Stimulated activated CD4-positive, alpha-beta T cell treated with anti-CD3 and anti-CD28 coated beads, Interleukin-2, amount 100 ng/mL, for 48 hours (primary cell): Measurements from ENCODE around the gene TMEM163.
"Not testable (repeated sequence)": the region's sequence is repeated elsewhere in the genome, so short reads cannot be mapped to it uniquely, and the experiment has no call there.

Experiments used
- DNase-seq, 2 donors: peaks; one replicate each; pipeline ENCODE4 v3.0.0-alpha.2; 2020

Gene TMEM163

DNA sequence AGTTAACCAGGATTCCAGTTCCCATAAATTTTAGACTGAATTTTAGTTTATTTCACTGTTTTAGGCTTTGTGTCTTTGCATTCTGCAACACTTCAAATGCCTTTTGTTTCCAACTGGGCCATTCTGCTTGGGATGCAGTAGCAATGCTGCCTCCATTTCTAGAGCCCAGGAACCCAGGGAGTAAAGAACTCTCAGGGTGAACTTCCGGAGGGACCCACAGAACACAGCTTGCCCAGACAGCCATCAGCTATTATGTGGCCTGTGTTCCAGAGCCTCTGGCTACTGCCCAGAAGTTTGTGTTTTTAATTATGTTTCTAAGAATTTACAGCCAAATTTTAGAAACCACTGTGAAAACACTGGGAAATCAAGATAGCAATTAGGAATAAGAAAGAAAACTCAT is 145.1 kb downstream of the TMEM163 start:
- no peak for DNase-seq

DNA sequence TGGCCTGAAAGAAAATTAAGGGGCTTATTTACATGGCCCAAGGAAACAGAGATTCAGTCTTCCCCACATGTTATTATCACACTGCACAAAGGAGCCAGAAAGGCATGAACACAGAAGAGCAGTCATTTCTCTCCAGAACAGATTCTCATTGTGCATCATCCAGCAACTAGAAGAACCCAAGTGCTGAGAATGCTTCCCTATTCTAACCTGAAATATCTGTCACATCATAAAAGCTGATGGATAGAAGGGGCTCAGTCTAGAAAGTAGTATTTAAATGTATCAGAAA is 145.8 kb downstream of the TMEM163 start:
- no peak for DNase-seq

DNA sequence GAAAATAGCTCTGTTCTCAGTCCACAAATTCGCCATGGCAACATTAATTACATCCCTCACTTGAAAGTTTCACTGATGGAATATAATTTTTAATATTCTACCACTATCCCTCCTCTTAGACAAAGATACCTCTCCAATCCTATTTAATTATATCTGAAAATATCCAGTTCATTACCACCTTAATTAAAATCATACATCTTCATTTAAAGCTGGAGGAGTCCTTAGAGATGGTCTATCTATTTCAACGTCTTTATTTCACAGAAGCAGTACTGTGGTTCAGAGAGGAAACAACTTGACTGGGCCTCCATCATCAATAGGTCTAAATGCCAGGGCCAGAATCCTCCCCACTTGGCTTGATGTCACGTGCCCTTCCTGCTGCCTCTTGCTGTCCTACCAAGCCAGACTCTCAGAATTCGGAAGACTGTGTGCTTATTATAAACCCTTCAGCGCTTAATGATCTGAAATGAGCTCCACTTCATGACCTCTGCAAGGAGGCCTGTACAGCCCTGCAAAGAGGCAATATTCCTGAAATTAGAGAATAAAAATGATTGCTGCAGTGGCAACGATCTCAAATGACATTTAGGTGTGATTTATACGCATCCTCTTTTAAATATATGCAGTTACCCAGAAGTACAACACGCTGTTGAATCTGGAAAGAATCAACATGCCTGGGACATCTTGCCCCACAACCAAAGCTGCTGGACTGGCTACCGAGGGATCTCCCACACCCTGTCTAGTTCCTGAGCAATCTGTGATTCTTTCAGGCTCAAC is 146.3 kb downstream of the TMEM163 start:
- DNase-seq, result no peak

DNA sequence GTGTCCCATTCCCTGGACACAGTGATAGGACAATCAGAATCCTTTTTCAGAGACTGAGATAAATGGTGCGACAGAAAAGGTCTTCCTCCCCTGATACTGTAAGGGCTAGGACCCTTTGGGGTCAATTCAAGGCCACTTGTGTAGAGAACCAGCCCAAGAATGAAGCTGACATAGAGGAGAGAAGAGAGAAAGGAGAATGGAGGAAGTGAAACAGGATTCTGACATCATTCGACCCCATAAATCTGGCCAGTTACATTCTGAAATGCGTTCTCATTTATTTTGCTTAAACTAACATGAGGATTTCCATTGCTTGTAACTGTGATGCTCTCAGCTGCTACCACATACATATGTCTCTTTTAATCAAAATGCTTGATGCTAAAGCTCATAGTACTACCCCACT is 148.1 kb downstream of the TMEM163 start:
- no peak for DNase-seq

DNA sequence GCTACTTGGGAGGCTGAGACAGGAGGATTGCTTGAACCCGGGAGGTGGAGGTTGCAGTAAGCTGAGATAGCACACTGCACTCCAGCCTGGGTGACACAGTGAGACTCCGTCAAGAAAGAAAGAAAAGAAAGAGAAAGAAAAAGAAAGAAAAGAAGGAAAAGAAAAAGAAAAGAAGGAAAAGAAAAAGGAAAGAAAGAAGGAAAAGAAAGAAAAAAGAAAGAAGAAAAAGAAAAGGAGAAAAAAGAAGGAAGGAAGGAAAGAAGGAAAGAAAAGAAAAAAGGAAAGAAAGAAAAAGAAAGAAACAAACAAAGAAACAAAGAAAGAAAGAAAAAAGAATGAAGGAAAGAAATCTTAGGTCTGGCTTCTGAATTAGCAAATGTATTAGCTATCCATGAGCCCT is 150.4 kb downstream of the TMEM163 start:
- DNase-seq, result no peak

DNA sequence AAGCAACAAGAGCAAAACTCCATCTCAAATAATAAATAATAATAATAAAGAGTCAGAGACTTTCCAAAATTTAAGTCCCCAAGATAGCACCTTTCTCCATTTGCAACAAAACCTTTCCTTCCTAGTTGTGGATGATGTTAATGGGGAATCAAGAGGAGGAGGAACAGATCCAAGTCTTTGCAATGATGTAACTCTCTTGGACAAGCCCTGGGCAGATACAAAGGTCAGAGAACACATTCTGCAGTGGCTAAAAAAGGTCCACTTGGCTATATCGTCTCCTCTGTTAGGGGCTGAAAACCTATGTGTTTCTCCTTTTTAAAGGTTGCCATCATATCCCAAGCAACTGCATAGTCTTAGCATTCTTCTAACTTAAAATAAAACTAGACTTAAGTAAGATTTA is 151.1 kb downstream of the TMEM163 start:
- no peak for DNase-seq

DNA sequence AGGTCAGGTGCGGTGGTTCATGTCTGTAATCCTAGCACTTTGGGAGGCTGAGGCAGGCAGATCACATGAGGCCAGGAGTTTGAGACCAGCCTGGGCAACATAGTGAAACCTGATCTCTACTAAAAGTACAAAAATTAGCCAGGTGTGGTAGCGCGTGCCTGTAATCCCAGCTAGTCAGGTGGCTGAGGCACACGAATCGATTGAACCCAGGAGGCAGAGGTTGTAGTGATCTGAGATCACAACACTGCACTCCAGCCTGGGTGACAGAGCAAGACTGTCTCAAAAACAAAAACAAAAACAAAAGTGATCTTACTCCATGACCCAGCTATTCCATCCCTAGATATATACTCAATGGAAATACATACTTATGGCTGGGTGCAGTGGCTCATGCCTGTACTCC is 153.8 kb downstream of the TMEM163 start:
- not testable (repeated sequence) for DNase-seq

DNA sequence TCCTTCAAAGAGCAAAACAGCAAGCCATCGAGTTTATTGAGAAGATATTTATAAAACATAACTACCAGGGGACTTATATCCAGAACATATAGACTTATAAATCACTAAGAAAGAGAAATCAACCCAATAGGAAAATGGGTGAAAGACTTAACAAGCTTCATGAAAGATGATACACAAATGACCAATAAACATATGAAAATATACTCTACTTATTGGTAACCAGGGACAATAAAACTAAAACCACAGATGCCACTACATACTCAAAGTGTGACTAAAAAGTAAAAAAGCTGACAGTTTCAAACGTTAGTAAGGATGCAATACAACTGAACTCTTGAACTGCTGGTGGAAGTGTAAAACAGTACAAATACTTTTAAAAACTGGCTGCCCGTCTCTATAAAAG is 154.3 kb downstream of the TMEM163 start:
- DNase-seq, result no peak

DNA sequence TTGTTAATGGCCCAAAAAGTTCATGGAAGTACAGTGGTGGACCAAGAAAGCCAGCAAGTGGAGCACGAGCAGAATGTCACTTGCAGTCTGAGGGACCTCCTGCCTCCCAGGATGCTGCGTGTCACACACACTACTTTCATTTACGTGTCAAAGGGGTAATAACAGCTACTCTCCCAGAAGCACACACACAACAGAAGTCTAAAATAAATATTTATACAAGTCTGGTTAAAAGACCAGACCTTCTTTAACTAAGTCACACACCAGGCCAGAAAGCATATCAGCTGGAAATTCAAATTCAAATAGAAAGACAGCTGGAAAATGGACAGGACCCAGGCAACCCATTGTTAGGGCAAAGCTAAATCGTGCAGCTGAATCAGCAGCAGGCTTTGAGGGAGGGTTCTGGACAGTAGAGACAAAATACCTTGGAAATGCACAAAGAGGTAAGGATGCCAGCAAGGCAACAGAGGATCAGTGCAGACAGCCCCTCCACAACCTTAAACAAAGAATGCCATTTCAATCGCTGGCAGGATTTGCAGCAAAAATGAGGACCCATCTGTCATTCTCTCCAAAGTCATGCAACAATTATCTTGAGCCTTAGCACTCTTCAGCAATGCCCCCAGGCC is 160.5 kb downstream of the TMEM163 start:
- no peak for DNase-seq

DNA sequence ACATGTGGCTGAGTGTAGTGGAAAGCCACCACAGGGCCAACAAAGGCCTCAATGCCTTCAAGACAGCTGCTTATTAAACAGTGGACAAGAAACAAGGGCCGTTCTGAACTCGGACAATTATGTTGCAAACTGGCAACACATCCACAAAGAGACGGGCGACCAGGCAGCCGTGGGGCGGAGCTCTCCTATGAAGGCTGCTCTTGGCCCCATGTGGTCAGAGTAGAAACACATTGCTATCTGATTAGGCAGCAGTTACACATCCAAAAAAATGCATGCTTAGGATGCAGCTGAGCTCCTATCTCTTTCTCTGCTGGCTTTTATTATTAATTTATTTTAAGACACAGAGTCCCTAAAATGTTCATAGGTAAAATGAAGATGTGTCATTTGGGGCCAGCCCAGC is 163.4 kb downstream of the TMEM163 start:
- no peak for DNase-seq

DNA sequence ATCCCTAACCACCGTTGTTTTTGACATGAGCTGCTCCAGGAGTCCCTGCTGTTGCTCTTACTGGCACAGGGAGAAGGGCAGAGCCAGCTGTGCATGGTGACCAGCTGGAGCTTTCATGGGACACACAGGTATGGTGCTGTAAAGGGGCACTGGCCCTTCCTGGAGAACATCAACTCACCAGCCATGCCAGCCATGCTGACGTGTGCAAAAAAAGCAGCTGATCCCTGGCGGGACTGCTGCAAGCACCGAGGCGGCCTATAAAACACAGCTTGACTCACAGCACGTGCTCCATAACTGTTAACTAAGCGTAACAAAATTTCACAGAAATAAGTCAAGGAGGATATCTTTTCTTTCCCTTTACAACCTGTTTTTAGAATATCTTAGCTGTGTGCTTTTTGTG is 165.1 kb downstream of the TMEM163 start:
- DNase-seq, result no peak

DNA sequence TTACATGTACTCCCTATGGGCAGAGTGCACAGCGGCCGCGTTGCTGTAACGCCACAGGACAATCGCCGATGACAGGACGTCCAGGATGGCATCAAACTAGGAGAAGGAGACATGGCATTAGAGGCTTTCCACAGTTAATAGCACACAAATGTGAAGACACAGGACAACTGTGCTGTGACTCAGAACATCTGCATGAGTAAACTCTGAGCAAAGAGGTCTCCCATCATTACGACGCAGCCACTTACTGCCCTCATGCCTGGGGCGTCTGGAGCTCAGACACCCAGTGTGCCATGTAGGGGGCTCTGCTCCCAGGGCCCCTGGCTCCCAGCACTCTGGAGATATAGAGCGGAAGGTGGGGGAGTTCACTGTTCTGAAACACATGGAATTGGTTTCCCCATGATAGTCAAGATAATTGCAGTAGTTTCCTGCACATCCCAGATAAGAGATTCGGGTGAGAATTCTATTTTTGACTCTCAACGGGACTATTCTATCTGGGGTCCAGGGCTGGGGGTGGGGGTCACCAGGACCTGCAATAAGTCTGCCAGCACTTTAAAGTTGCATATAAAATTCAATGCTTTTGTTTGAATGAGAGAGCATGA is 168.1 kb downstream of the TMEM163 start:
- DNase-seq, result no peak

DNA sequence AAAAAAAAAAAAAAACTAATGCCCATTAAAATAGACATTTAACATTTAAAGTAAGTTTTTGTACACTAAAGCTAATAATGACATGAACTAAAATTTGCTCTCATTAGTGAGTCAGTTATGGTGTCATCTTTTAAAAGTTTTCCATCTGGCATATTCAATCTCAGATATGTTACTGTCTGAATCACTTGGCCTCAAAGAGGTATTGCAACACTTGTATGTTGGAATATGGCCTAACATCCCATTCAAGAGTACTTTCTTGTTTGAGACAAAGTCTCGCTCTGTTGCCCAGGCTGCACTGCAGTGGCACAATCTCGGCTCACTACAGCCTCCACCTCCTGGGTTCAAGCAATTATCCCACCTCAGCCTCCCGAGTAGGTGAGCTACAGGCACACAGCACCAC is 169.7 kb downstream of the TMEM163 start:
- no peak for DNase-seq

DNA sequence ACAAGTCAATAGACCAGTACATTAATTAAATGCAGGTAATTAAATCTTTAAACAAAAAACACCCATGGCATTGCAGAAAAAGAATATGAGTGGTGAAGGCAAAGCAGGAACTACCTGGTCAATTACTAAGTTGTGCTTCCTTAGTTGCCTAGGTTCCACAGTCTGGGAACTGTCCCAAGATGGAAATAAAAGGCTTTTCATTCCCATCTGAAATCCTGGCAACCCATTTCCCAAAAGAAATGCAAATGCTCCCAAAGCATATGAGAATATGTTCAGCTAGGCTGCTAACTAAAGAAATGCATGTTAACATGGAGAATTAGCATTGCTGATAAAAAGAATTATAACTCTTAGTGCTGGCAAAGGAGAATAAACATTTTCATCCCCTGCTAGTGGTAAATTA is 177.8 kb downstream of the TMEM163 start:
- DNase-seq, result no peak

DNA sequence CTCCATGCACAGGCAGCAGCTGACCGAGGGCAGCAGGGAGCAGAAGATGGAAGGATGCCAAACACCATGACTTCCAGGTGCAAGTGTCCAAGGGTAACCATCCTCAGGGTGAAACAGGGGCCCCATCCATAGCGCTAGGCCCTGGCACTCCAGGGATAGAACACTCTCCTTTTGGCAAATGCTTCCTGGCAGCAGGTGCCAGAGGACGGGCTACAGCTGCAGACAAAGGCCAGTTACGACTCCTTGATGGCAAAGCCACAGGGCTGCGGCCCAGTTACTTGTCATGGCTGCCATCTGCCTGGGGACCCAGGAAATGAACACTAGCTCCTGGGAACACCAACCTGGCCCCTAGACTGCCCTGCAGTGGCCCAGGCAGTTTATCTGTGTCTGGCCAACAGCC is 178.8 kb downstream of the TMEM163 start:
- no peak for DNase-seq

DNA sequence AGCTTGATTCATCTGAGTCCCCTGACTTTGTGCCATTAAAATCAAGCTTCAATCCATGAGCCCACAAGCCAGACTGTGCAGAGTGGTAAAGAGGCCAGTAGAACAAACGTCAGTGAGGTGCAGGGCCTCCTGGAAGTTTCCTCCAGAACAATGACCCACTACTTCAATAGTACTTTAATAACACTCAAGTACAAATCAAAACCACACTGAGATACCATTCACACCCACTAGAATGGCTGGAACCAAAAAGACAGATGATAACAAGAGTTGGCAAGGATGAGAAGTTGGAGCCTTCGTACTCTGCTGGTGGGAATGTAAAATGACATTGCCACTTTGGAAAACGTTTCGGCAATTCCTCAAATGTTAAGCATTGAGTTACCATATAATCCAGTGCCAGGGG is 181.1 kb downstream of the TMEM163 start:
- no peak for DNase-seq

DNA sequence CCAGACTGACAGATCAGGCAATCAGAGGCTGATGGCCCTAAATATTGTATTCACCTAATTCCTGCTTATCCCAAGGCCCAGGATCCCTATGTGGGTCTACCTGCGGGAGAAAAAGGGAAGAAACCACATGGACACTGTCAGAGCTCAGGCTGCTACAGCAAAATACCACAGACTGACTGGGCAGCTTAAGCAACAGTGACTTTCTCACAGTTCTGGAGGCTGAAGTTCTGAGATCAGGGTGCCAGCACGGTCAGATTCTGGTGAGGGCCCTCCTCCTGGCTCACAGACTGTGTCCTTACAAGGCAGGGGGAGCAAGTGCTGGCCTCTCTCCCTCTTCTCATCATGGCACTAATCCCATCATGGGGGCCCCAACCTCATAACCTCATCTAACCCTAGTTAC is 181.7 kb downstream of the TMEM163 start:
- DNase-seq, result no peak

DNA sequence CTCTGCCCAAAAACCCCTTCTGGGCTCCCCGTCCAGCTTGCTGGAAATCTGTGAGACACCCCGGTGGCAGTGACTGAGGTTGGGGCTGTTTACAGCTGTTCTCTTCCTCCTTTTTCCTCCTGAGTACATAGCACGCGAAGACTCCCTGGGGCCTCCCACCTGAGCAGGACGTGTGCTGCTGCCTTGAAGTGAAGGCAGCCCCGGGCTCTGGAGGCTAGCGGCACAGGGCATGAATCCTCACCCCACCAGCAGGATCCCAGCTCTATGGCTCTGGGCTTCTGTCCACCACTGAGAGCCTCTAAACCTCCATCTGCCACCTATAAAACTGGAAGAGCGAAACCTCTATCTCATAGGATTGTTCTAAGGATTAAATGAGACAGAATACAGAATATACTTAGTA is 182.5 kb downstream of the TMEM163 start:
- no peak for DNase-seq

DNA sequence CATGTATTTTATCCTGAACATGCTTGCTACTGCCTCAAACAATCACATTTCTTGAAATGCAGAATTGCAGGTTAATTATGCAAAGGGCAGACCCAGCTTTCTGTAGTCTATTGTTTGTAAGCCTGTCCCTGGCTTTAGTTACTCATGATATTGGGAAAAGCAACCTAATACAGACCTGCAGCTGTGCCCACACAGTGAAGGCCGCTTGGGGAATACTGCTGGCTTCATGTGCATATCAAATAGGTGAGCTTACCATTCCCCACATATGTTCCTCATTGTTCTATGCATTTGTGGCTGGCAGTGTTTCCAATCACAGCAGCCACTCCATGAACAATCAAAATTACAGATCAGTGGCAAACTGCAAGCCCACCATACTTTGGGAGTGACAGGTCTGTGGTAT is 186.3 kb downstream of the TMEM163 start:
- no peak for DNase-seq

DNA sequence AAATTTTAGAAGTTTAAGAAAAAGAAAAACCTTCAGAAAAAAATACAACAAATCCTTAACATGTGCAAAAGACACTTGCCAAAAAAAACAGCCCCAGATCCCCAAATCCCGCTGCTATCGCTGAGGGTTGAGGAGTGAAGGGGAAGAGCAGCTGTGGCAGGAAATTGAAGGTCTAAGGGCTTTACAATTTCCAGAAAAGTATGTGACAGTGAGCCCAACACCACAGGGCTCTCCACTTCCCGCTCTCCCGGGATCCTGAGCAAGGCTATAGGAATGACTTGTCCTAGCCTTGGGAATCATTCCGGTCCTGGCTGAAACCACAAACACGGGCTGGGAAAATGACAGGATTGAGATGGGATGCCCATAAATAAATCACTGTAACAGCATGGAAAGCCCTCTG is 191.4 kb downstream of the TMEM163 start:
- DNase-seq, result no peak

DNA sequence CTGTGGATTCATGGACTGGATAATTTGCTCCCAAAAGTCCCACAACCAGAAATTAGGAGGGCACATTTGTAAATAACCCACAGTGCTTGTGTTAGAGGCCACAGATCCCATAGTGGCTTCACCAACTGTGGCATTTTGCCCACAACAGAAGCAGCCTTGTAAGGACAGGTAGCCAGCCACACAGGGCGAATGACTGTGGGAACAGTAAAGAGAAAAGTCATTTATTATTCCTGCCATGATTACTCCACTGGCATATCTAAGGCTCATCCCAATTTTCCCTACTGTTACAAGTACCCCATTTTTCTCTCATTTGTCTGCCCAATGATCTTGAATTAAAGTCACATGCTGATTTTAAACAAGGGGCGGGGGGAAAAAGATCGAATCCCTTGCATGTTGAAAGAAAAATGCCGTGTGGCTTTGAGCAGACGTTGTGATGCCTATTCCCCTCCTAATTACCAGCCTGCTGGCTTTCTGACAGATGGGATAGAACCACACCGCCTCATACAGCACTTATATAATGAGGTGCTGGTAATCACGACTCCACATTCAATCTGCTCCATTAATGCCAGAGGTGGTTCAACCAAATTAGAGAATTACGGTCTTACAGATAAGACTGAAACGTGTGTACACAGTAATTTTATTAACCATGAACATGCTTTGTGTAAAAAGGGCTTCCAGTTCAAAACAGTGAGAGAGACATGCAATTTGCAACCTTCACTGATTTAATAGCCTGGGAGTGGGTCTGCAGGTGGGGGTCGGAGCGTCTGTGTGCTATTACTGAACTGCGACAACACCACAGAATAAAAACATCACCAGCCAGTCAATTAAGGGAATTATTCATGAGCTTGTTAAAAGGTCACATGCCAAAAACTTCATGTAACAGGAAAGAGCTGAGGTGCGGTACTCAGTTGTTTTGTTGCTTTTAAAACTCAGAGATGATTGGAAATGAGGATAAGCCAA is 196.0 kb downstream of the TMEM163 start:
- DNase-seq, result no peak

DNA sequence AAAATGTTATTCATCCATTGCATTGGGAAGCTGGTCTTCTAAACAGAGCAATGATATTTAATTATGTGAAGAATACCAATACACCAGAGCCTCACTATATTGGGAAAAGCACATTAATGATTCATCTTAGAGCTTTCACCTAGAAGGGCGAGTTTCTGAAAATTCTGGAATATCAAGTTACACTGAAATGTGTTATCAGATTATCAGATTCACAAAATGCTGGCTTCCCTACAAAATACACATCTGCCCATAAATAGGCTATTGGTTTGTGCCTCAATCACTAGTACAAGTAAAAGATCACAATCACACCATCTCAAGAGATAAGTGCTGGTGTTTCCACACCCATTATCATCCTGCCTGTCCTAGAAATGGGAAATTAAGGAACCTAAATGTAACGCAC is 200.7 kb downstream of the TMEM163 start:
- DNase-seq, result no peak

DNA sequence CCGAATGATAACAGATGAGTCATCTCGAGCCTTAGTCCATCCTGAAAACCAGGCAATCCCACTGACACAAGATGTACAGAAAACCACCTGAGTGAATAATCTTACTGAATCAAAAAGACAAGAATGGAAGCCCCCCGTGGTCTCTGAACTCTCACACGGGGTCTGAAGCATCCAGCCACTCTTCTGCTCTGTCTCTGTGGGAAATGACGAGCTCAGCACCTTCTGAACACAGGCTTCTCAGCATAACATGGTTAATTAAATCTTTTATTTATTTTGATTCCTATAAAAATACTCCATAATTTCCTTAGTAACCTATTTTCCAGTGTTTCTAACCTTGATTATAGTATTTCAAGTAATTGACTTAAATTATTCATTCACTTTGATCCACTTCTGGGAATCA is 203.7 kb downstream of the TMEM163 start:
- no peak for DNase-seq

DNA sequence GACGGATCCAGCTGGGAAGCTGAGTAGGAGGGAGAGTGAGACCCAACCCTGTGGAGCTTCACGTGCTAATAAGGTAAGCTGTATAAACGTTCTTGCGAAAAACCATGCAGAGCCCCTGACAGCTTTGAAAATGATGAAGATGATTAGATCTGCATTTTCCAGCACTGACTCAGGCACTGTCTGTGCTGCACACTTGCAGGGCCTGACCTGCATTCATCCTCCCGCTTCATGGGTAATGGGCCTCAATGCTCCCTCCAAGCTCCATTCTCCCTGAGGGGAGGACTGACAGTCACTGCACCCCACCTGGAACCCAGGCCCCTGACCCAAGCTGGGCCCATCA is 205.4 kb downstream of the TMEM163 start:
- no peak for DNase-seq
